Measurements from ENCODE around the gene MPHOSPH9.

DNA sequence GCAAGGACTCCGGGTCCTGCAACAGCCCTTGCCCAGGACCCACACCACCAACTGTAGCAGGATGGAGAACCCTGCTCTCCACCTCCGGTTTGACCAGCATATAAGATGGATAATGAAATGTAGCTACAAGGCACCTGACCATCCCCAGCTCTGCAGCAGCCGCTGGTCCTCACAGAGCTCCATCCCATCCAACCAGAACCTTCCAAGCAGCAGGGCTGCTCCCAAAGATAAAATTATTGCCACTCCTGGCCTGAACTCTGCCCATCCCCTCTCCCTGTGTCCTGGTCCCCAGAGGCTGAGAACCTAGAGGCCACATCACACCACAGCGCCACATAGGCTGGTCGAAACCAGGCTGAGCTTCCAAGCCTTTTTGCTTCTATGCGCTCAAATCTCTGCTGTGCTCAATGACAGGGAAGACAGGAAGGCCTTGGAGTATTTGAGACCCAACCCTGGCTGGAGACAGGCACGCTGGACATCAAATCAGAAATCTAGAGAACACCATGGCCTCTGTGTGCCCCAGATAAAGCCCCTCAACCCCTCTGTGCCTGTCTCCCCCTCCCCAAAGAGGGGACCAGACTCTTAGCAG is 34.5 kb upstream of the MPHOSPH9 start:
- TF ChIP-seq, protein P1, sequence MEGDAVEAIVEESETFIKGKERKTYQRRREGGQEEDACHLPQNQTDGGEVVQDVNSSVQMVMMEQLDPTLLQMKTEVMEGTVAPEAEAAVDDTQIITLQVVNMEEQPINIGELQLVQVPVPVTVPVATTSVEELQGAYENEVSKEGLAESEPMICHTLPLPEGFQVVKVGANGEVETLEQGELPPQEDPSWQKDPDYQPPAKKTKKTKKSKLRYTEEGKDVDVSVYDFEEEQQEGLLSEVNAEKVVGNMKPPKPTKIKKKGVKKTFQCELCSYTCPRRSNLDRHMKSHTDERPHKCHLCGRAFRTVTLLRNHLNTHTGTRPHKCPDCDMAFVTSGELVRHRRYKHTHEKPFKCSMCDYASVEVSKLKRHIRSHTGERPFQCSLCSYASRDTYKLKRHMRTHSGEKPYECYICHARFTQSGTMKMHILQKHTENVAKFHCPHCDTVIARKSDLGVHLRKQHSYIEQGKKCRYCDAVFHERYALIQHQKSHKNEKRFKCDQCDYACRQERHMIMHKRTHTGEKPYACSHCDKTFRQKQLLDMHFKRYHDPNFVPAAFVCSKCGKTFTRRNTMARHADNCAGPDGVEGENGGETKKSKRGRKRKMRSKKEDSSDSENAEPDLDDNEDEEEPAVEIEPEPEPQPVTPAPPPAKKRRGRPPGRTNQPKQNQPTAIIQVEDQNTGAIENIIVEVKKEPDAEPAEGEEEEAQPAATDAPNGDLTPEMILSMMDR (IDR thresholded peaks at IDR 0.05 in 8 of 11, conservative IDR thresholded peaks at IDR 0.05 in 3 of 11) = no peak
- TF ChIP-seq POLR2AphosphoS5 (IDR thresholded peaks at IDR 0.05) = no peak

Measured in spleen (tissue), 7 donors.